H1 (cell line): Measurements from ENCODE around the gene KANSL1. TPM values are rescaled to one million over a fixed set of nuclear protein-coding genes. Genes with fewer than 3 reads are reported as not detected.

Source experiments
- CTCF ChIA-PET: fragments of 300-600 bp; sonication (Branson Sonifier 250); formaldehyde crosslinking; loops from one replicate; lab custom pipeline; 2021; ENCODE audit not compliant: partially characterized antibody; lab: Charles Lee
- POLR2A ChIA-PET: fragments of 300-600 bp; sonication (Branson Sonifier 250); formaldehyde crosslinking; loops from one replicate; lab custom pipeline; 2021; ENCODE audit warnings: inconsistent platforms; ENCODE audit not compliant: partially characterized antibody; lab: Charles Lee
- DNase-seq, 2 experiments: peaks; one replicate each; pipeline versions ENCODE4 v3.0.0 to v3.0.0-alpha.2; 2010 to 2022; ENCODE audit warnings: low spot score in 2 of 2, low read depth in 1 of 2, mixed read lengths in 1 of 2
- FAIRE-seq: peaks from 2 replicates; lab custom pipeline; 2011; peaks lifted over from hg19 to GRCh38; lab: Jason Lieb, UNC
- H2AFZ ChIP-seq: 2 replicates; pipeline ENCODE4 v1.8.1; 2012; ENCODE audit warnings: low read length, inconsistent platforms
- H2AK5ac ChIP-seq: 2 replicates; pipeline ENCODE4 v1.6.1; 2013; ENCODE audit warnings: low read depth, low read length
- H2BK120ac ChIP-seq: replicated peaks from 2 replicates; pipeline ENCODE3; 2013; ENCODE audit warnings: low read depth, low read length, inconsistent platforms
- H2BK12ac ChIP-seq: 2 replicates; pipeline ENCODE4 v1.6.1; 2013; ENCODE audit warnings: low read depth, low read length
- H2BK15ac ChIP-seq: 2 replicates; pipeline ENCODE4 v1.6.1; 2013; ENCODE audit warnings: low read length
- H2BK20ac ChIP-seq: 2 replicates; pipeline ENCODE4 v1.6.1; 2013; ENCODE audit warnings: low read length
- H2BK5ac ChIP-seq: 2 replicates; pipeline ENCODE4 v1.6.1; 2013; ENCODE audit warnings: low read depth, low read length
- H3K14ac ChIP-seq: 2 replicates; pipeline ENCODE4 v1.6.1; 2013; ENCODE audit warnings: inconsistent platforms; ENCODE audit not compliant: insufficient read length
- H3K18ac ChIP-seq: 2 replicates; pipeline ENCODE4 v1.6.1; 2013; ENCODE audit warnings: low read length; ENCODE audit errors: extremely low read depth
- H3K23ac ChIP-seq: 2 replicates; pipeline ENCODE4 v1.6.1; 2013; ENCODE audit warnings: inconsistent platforms; ENCODE audit not compliant: insufficient read length
- H3K23me2 ChIP-seq: 2 replicates; pipeline ENCODE4 v1.6.1; 2013; ENCODE audit warnings: low read depth, low read length
- H3K27ac ChIP-seq: 2 replicates; pipeline ENCODE4 v1.6.1; 2011; ENCODE audit warnings: low read depth, low read length, inconsistent platforms
- H3K27me3 ChIP-seq, 4 experiments: replicated peaks in 1 of 4; 1 replicate in 1 of 4; 2 replicates in 3 of 4; pipeline versions ENCODE4 v1.6.1 to v1.8.1; 2011 to 2013; ENCODE audit warnings: low read length in 3 of 4, mild to moderate bottlenecking in 3 of 4, inconsistent platforms in 2 of 4, mixed read lengths in 2 of 4, moderate library complexity in 1 of 4; ENCODE audit not compliant: control insufficient read depth in 3 of 4, insufficient read depth in 3 of 4; ENCODE audit errors: extremely low read depth in 1 of 4
- H3K36me3 ChIP-seq, 4 experiments: 2 replicates each; pipeline versions ENCODE4 v1.6.1 to v1.8.1; 2011 to 2013; ENCODE audit warnings: mild to moderate bottlenecking in 4 of 4, low read length in 3 of 4, moderate library complexity in 2 of 4, control low read depth in 1 of 4, inconsistent platforms in 1 of 4; ENCODE audit not compliant: insufficient read depth in 4 of 4, control insufficient read depth in 2 of 4
- H3K4ac ChIP-seq: replicated peaks from 2 replicates; pipeline ENCODE3; 2013; ENCODE audit warnings: low read length, low read depth, mixed read lengths, inconsistent platforms; ENCODE audit not compliant: insufficient read length
- H3K4me1 ChIP-seq, 4 experiments: replicated peaks in 1 of 4; 1 replicate in 1 of 4; 2 replicates in 3 of 4; pipeline versions ENCODE4 v1.6.1 to v1.8.1; 2011 to 2013; ENCODE audit warnings: low read length in 3 of 4, inconsistent platforms in 2 of 4, mixed read lengths in 1 of 4; ENCODE audit not compliant: insufficient read depth in 4 of 4, control insufficient read depth in 3 of 4
- H3K4me2 ChIP-seq, 2 experiments: 2 replicates each; pipeline versions ENCODE4 v1.6.1 to v1.8.1; 2011 to 2013; ENCODE audit warnings: low read depth in 2 of 2, low read length in 2 of 2, control low read depth in 1 of 2, inconsistent platforms in 1 of 2, mild to moderate bottlenecking in 1 of 2; ENCODE audit not compliant: insufficient read depth in 1 of 2
- H3K4me3 ChIP-seq, 4 experiments: fragments of 200-600, 300-600 bp in 1 of 4; sonication (generic), shearing (Covaris generic), sonication (Bioruptor Twin) in 1 of 4; 2 replicates each; pipeline versions ENCODE4 v1.5.1 to v1.8.1; 2011 to 2016; ENCODE audit warnings: low read length in 4 of 4, low read depth in 3 of 4, control low read depth in 2 of 4, inconsistent platforms in 2 of 4, mild to moderate bottlenecking in 2 of 4, mixed read lengths in 1 of 4, moderate library complexity in 1 of 4; ENCODE audit not compliant: insufficient read depth in 2 of 4; ENCODE audit errors: extremely low read depth in 1 of 4
- H3K56ac ChIP-seq: replicated peaks from 2 replicates; pipeline ENCODE3; 2013; ENCODE audit warnings: low read depth, mild to moderate bottlenecking, mixed read lengths, low read length, inconsistent platforms; ENCODE audit not compliant: insufficient read length
- H3K79me1 ChIP-seq: 2 replicates; pipeline ENCODE4 v1.6.1; 2013; ENCODE audit warnings: low read depth, low read length, control low read depth
- H3K79me2 ChIP-seq, 2 experiments: 2 replicates each; pipeline versions ENCODE4 v1.6.1 to v1.8.1; 2012 to 2013; ENCODE audit warnings: low read length in 2 of 2, mild to moderate bottlenecking in 2 of 2, inconsistent platforms in 1 of 2; ENCODE audit not compliant: insufficient read depth in 2 of 2, control insufficient read depth in 1 of 2
- H3K9ac ChIP-seq, 4 experiments: replicated peaks in 1 of 4; 1 replicate in 1 of 4; 2 replicates in 3 of 4; pipeline versions ENCODE4 v1.6.1 to v1.8.1; 2011 to 2013; ENCODE audit warnings: low read depth in 3 of 4, low read length in 3 of 4, control low read depth in 2 of 4, mild to moderate bottlenecking in 2 of 4, moderate library complexity in 2 of 4, inconsistent platforms in 1 of 4; ENCODE audit errors: extremely low read depth in 1 of 4
- H3K9me3 ChIP-seq, 2 experiments: 2 replicates each; pipeline versions ENCODE4 v1.6.1 to v1.8.1; 2012 to 2013; ENCODE audit warnings: mild to moderate bottlenecking in 2 of 2, moderate library complexity in 2 of 2, control low read depth in 1 of 2, inconsistent platforms in 1 of 2, low read depth in 1 of 2, low read length in 1 of 2, mixed read lengths in 1 of 2; ENCODE audit not compliant: insufficient read depth in 2 of 2
- H4K20me1 ChIP-seq, 2 experiments: replicated peaks in 1 of 2; 2 replicates each; pipeline versions ENCODE3 to v1.8.1; 2011 to 2013; ENCODE audit warnings: inconsistent platforms in 2 of 2, low read length in 2 of 2, mild to moderate bottlenecking in 1 of 2; ENCODE audit not compliant: insufficient read depth in 2 of 2, control insufficient read depth in 1 of 2
- H4K5ac ChIP-seq: 2 replicates; pipeline ENCODE4 v1.6.1; 2013; ENCODE audit warnings: low read length, low read depth, mixed read lengths, inconsistent platforms; ENCODE audit not compliant: insufficient read length
- H4K8ac ChIP-seq: 2 replicates; pipeline ENCODE4 v1.8.0; 2013; ENCODE audit warnings: mild to moderate bottlenecking, moderate library complexity, low read length, inconsistent platforms; ENCODE audit not compliant: insufficient read depth; ENCODE audit errors: extremely low read depth
- H4K91ac ChIP-seq: replicated peaks from 2 replicates; pipeline ENCODE3; 2013; ENCODE audit warnings: low read length, mixed read lengths, inconsistent platforms; ENCODE audit not compliant: insufficient read length
- ASH2L ChIP-seq: fragments of 200-600, 300-600 bp; sonication (generic); IDR thresholded peaks from one replicate; pipeline ENCODE4 v1.7.1; 2017; ENCODE audit warnings: low read length
- ATF3 ChIP-seq: IDR thresholded peaks from 2 replicates; pipeline ENCODE4 v1.6.1; 2011; ENCODE audit warnings: low read depth, mild to moderate bottlenecking, low read length; ENCODE audit not compliant: insufficient read depth
- CBX5 ChIP-seq: fragments of 300-800, 300-1000 bp; sonication (generic); IDR thresholded peaks from 2 replicates; pipeline ENCODE4 v1.7.1; 2016; ENCODE audit warnings: antibody characterized with exemption, low read length, low read depth
- CBX8 ChIP-seq: fragments of 300-800, 300-1000 bp; sonication (generic); IDR thresholded peaks from 2 replicates; pipeline ENCODE4 v1.7.1; 2016; ENCODE audit warnings: low read depth, low read length, borderline replicate concordance
- CTBP2 ChIP-seq: IDR thresholded peaks from 2 replicates; pipeline ENCODE4 v1.7.0; 2011; ENCODE audit warnings: borderline replicate concordance, mild to moderate bottlenecking, moderate library complexity, mixed read lengths, low read length; ENCODE audit not compliant: insufficient read depth, insufficient read length
- FOSL1 ChIP-seq: IDR thresholded peaks from 2 replicates; pipeline ENCODE4 v1.6.1; 2011; ENCODE audit warnings: mild to moderate bottlenecking, low read depth, low read length, moderate library complexity; ENCODE audit not compliant: insufficient read depth
- GTF2F1 ChIP-seq: IDR thresholded peaks from 2 replicates; pipeline ENCODE4 v1.6.1; 2012; ENCODE audit warnings: low read depth, low read length, improper control_type of control experiment, borderline replicate concordance
- RXRA ChIP-seq: IDR thresholded peaks from 2 replicates; pipeline ENCODE4 v1.6.1; 2011; ENCODE audit warnings: low read depth, mild to moderate bottlenecking, low read length, moderate library complexity; ENCODE audit not compliant: insufficient read depth
- SIN3A ChIP-seq, 2 experiments: IDR thresholded peaks in 1 of 2; conservative IDR thresholded peaks in 1 of 2; 2 replicates each; pipeline ENCODE4 v1.6.1; 2011 to 2012; ENCODE audit warnings: low read length in 2 of 2, improper control_type of control experiment in 1 of 2, low read depth in 1 of 2, mild to moderate bottlenecking in 1 of 2
- SP2 ChIP-seq: IDR thresholded peaks from 2 replicates; pipeline ENCODE4 v1.6.1; 2012; ENCODE audit warnings: mild to moderate bottlenecking, low read length, inconsistent platforms
- SUZ12 ChIP-seq: fragments of 200-600 bp; sonication (generic); IDR thresholded peaks from 2 replicates; pipeline ENCODE4 v1.6.1; 2012; ENCODE audit warnings: mild to moderate bottlenecking, inconsistent platforms, low read length, moderate library complexity, mixed read lengths
- TAF1 ChIP-seq: IDR thresholded peaks from 2 replicates; pipeline ENCODE4 v1.6.1; 2011; ENCODE audit warnings: mild to moderate bottlenecking, low read depth, low read length
- TBP ChIP-seq: IDR thresholded peaks from 2 replicates; pipeline ENCODE4 v1.6.1; 2011; ENCODE audit warnings: low read depth, low read length, improper control_type of control experiment
- TEAD4 ChIP-seq: IDR thresholded peaks from 2 replicates; pipeline ENCODE4 v1.6.1; 2012; ENCODE audit warnings: low read depth, low read length, inconsistent platforms, mixed read lengths
- WGBS, 2 experiments: shearing (Covaris generic) in 1 of 2; methylation state at CpG; one replicate each; pipeline versions ENCODE4 v1.1.6 to v1.1.7; 2013 to 2015; ENCODE audit warnings: low lambda C conversion rate in 2 of 2, mixed read lengths in 2 of 2, inconsistent platforms in 1 of 2, low coverage in 1 of 2, missing lambda C conversion rate in 1 of 2; ENCODE audit not compliant: insufficient replicate concordance in 2 of 2, insufficient coverage in 1 of 2, insufficient read length in 1 of 2; ENCODE audit errors: extremely low coverage in 1 of 2, missing lambda C conversion rate in 1 of 2; 5-methylcytosine and 5-hydroxymethylcytosine counted together
- polyA plus RNA-seq, 7 experiments: library from polyadenylated mRNA; depleted of rRNA in 3 of 7; stranded (reverse) in 5 of 7; unstranded in 2 of 7; fragments of >200 nt in 5 of 7; fragments of 200-250 nt in 2 of 7; gene quantifications; 1 replicate in 5 of 7; 2 replicates in 1 of 7; 4 replicates in 1 of 7; pipeline versions ENCODE4 v1.2.1 to v1.2.3, GENCODE V29; 2011 to 2013; ENCODE audit warnings: missing spikeins in 2 of 7, mixed read lengths in 2 of 7
- total RNA-seq: library from RNA; stranded (reverse); fragmentation: NEBNext Ultra II Directional; extraction: Animal tissue kit (Norgen Biotek cat#: 25700); gene quantifications from 2 replicates; pipeline ENCODE4 v1.2.1, GENCODE V29; 2021

Gene KANSL1
- total and polyA plus RNA-seq, 2 of the 8 experiments (the other 6 are each of a cell fraction or from before 2014, with no cell fraction given), result 34.0 to 128 TPM

GRCh38 chr17:46127524-46127923 lies 65.7 kb downstream of the KANSL1 start:
- Histone ChIP-seq H2BK5ac (no peak overlapping the region), H3K36me3 (peaks cover 0 to 3% (median 0%) of the 10 kb centered on the region in 4 experiments; a peak in 1 of 8 replicates), H3K79me2 (peaks cover 65 to 99% of the 10 kb centered on the region in 2 experiments), H2AFZ (no peak overlapping the region), H4K5ac (no peak overlapping the region), H4K91ac (no peak overlapping the region), H2BK120ac (no peak overlapping the region), H3K14ac (no peak overlapping the region), H3K27me3 (no peaks in the 10 kb centered on the region), H3K23me2 (no peaks in the 10 kb centered on the region), H4K20me1 (peaks cover 50 to 74% of the 10 kb centered on the region in 2 experiments), H2BK12ac (no peak overlapping the region), H3K18ac (no peak overlapping the region), H4K8ac (no peak overlapping the region), H3K79me1 (peaks cover 8% of the 10 kb centered on the region; the same call in 1 of the 2 replicates), H3K9ac (no peak overlapping the region), H3K4me3 (no peak overlapping the region), H3K56ac (no peak overlapping the region), H2AK5ac (no peak overlapping the region), H3K9me3 (no peaks in the 10 kb centered on the region), H3K4me2 (no peak overlapping the region), H2BK20ac (no peak overlapping the region), H3K23ac (no peak overlapping the region), H3K4me1 (peaks cover 0 to 15% (median 12%) of the 10 kb centered on the region in 4 experiments; a peak in 6 of 7 replicates), H2BK15ac (no peak overlapping the region), H3K27ac (no peak overlapping the region), H3K4ac (no peak overlapping the region)
- ChIA-PET CTCF (interaction anchor here (0.7 to 1.7 kb wide), 5 partner anchors 18 to 1930 kb away, joined by 3 to 5 read pairs (median 3); no protein-coding TSS in a partner anchor), POLR2A (no interaction called here)
- FAIRE-seq (no peak), DNase-seq (no peak)
- 89% methylated on average over 2 of the region's 2 CpGs; no CpG with 5 or more reads in 1 of the 2 experiments for WGBS, 2 experiments
- TF ChIP-seq SP2 (no peak), CBX8 (no peak), SIN3A (conservative IDR thresholded peaks at IDR 0.05 in 1 of 2, IDR thresholded peaks at IDR 0.05 in 1 of 2; ENCODE audit: low read depth in 1 of 2, low read length in 2 of 2) (no peak), GTF2F1 (no peak), TEAD4 (no peak), RXRA (no peak), TAF1 (no peak), FOSL1 (no peak), CBX5 (no peak), ASH2L (no peak), SUZ12 (no peak), CTBP2 (no peak), TBP (no peak), ATF3 (no peak)
